ENCODE measurements around the gene RAB27A. TPM values are rescaled to one million over a fixed set of nuclear protein-coding genes. Genes with fewer than 3 reads are reported as not detected.
"Not testable (repeated sequence)": the region's sequence is repeated elsewhere in the genome, so short reads cannot be mapped to it uniquely, and the experiment has no call there.

The RAB27A gene
- total RNA-seq, 1 donor from 2014 or later: 12.8 TPM

- peak; percentile 18 for DNase-seq (ENCODE audit: low spot score)
Measured at GRCh38 chr15:55250392-55250791, 39.2 kb downstream of the RAB27A start.

GRCh38 chr15:55249885-55250284 is 39.7 kb downstream of the RAB27A start:
- not testable (repeated sequence) for DNase-seq (ENCODE audit: low spot score)

- no peak for DNase-seq (ENCODE audit: low spot score)
Measured at GRCh38 chr15:55248895-55249294, 40.7 kb downstream of the RAB27A start.

- DNase-seq (ENCODE audit: low spot score): no peak
Measured at GRCh38 chr15:55247766-55248427, 41.7 kb downstream of the RAB27A start.

GRCh38 chr15:55247311-55247710 is 42.3 kb downstream of the RAB27A start:
- no peak for DNase-seq (ENCODE audit: low spot score)

GRCh38 chr15:55246567-55246966 is 43.0 kb downstream of the RAB27A start:
- DNase-seq (ENCODE audit: low spot score): no peak

GRCh38 chr15:55245059-55245458 is 44.6 kb downstream of the RAB27A start:
- no peak for DNase-seq (ENCODE audit: low spot score)

- DNase-seq (ENCODE audit: low spot score): no peak
Measured at GRCh38 chr15:55241891-55242290, 47.7 kb downstream of the RAB27A start.

GRCh38 chr15:55241186-55241585 is 48.4 kb downstream of the RAB27A start:
- no peak for DNase-seq (ENCODE audit: low spot score)

- no peak for DNase-seq (ENCODE audit: low spot score)
Measured at GRCh38 chr15:55240125-55240760, 49.4 kb downstream of the RAB27A start.

GRCh38 chr15:55239440-55240124 is 50.0 kb downstream of the RAB27A start:
- no peak for DNase-seq (ENCODE audit: low spot score)

GRCh38 chr15:55238877-55239276 is 50.7 kb downstream of the RAB27A start:
- no peak for DNase-seq (ENCODE audit: low spot score)

GRCh38 chr15:55237219-55238130 is 52.1 kb downstream of the RAB27A start:
- no peak for DNase-seq (ENCODE audit: low spot score)

- no peak for DNase-seq (ENCODE audit: low spot score)
Measured at GRCh38 chr15:55235546-55236036, 54.0 kb downstream of the RAB27A start.

- DNase-seq (ENCODE audit: low spot score): no peak
Measured at GRCh38 chr15:55234800-55235104, 54.9 kb downstream of the RAB27A start.

GRCh38 chr15:55234104-55234799 is 55.4 kb downstream of the RAB27A start:
- DNase-seq (ENCODE audit: low spot score): no peak

GRCh38 chr15:55231455-55231854 is 58.2 kb downstream of the RAB27A start:
- DNase-seq (ENCODE audit: low spot score): no peak

- DNase-seq (ENCODE audit: low spot score): no peak
Measured at GRCh38 chr15:55230953-55231352, 58.7 kb downstream of the RAB27A start.

- no peak for DNase-seq (ENCODE audit: low spot score)
Measured at GRCh38 chr15:55230051-55230670, 59.5 kb downstream of the RAB27A start.

- no peak for DNase-seq (ENCODE audit: low spot score)
Measured at GRCh38 chr15:55226127-55226526, 63.5 kb downstream of the RAB27A start.

- DNase-seq (ENCODE audit: low spot score): no peak
Measured at GRCh38 chr15:55224892-55225291, 64.7 kb downstream of the RAB27A start.

All from mucosa of gallbladder (tissue), 1 donor.